SW 1271 (cell line): ENCODE data around the gene PISD.

Source experiments
- DNase-seq, 2 experiments: peaks; one replicate each; lab custom pipeline; 2025; lab: John Stamatoyannopoulos, UW

PISD gene

DNA sequence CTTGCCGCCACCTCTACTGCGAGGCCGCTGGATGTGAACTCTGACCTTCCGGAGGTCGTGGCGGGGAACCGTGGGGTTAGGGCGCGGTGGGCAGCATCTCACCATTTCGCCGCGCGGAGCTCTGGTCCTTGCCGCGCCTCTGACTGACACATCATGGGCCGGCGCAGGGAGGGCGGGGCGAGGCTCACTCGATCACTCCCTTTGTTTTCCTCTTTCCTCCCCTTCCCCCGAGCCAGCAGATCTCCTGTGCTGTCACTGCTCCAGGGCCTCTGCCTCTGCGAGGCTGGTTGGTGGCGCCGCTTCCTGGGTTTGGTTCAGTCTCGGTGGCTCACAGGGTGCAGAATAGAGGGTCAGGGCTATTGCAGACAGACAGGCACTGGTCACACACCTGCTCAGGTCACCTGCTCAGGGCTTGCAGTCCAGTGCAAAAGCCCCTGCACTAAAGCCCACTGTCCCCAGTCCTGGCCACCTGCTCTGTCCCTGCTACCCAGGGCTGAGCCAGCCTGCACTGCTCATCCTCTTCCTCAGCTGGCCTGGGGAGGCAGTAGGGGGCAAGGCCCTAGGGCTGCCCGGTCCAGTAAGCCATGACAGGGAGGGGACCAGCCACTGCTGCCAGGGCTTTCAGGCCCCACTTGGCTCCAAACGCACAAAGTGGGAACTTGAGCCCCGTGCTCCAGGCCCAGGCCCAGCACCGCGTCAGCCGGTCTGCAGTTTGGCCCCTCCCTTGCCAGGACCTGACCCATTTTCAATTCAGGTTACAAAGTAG lies 36.2 kb downstream of the PISD start:
- DNase-seq: no peak

DNA sequence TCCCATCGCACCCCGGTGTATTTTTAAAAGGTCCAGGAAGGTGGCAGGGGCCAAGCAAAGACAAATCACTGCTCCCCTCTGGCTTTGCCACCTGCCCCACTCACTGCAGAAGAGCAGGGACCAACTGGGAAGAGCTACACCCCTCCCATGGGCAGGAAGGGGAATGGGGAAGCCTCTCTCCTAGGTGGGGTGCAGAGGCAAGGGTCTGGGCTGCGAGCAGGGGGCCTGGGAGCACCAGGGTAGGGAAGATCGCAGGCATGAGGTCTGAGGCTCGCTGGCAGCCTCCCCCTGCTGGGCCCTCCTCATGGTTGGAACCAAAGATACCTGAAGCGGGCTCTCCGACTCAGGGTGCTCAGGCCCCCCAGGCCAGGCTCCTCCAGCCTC lies 36.8 kb downstream of the PISD start:
- DNase-seq: no peak

DNA sequence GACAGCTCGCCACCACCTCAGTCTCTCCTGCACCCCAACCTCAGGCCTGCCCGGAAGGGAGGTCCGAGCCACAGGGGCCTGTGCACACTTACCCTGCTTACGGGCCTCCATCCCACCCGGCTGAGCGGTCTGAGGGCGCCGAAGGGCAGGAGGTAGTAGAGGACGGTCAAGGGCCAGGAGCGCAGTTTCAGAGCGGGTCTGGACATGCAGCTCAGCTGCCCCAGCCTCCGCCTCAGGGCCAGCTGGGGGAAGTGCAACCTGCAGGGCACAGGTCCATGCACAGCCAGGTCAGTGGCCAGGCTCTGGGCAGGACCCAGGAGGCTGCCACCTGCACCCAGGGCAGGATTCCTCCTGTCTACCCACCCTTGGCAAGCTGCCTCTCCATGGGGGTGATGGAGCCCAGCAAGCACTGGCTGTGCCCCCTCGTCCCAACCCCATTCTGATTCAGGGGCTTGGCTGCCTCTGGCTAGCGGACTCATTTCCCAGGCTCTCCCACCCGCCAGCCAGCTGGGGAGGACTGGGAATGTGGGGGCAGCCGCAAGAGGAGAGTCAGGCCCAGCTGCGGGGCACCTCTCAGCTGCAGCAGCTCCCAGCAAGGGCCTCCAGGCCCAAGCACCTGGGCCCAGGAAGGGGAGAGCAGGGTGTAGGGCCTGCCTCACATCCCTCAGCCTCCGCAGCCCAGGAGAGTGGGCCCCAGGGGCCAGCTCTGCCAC lies 38.3 kb downstream of the PISD start:
- DNase-seq: no peak

- no peak for DNase-seq
These were observed 39.0 kb downstream of the PISD start for GRCh38 chr22:31622980-31623379.

GRCh38 chr22:31621507-31622124 lies 40.4 kb downstream of the PISD start:
- no peak for DNase-seq

GRCh38 chr22:31620756-31621480 lies 41.1 kb downstream of the PISD start:
- DNase-seq: no peak

DNA sequence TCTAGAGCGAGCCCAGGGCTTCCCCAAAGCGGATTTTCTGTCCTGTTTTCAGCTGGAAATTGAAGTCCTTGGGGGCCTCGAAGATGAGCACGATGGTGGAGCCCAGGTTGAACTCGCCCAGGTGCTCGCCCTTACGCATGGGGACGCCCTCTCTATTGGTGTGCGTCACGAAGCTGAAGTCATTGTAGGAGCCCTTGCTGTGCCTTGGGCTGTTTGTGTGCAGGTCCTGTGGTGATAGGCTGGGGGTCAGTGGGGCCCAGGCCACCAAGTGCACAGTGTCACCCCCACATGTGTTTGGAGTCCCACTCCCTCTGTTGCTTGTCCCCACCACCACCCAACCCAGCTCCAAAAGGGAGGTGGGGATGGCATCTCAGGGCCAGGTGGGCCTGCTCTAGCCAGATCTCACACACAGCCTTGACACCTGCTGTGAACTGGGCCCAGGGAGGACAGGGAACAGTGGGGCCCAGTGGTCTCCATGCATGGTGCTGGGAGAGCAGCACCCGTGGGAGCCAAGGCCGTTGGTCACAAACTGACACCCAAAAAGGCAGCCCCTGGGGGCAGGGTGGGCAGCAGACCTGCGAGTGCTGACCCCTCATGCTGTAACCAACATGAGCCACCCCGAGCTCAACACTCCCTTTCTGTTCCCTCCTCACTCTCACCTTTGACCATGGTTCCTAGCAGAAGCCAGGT lies 42.3 kb downstream of the PISD start:
- DNase-seq: no peak

GRCh38 chr22:31618471-31619176 lies 43.4 kb downstream of the PISD start:
- no peak for DNase-seq

- DNase-seq: no peak
These were observed 44.0 kb downstream of the PISD start for GRCh38 chr22:31618057-31618456.

GRCh38 chr22:31616315-31616980 lies 45.6 kb downstream of the PISD start:
- no peak for DNase-seq

DNA sequence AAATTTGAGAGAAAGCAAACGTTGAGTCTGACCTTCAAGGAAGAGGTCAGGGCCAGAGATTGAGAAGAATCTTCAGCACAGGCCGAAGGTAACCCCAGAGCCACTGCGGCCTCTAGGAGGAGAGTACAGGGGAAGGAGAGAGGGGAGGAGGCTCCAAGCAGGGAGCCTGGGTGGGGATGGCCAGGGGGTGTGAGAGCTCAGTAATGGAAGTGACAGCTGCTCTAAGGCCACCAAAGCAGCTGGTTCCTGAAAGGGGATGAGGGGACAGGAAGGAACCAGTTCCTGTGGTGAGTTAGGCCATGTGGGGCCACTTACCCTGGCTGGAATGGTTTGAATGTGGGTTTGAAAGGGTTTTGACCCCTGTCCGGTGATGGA lies 46.1 kb downstream of the PISD start:
- no peak for DNase-seq

DNA sequence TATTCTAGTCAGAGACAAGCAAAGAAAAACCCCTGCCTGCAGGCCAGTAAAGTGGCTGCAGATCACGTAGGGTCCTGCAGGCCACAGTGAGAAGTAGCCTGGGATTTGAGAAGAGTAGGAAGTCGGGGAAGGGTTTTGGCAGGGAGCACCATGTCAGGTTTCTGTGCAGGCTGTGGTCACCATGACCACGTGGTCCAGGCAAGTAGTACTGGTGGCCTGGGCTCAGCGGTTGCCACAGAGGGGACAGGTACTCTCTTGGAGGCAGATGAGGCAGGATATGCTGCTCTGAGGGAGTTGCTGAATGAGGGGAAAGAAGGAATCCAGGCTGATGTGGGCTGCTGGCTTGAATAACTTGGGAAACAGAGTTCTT lies 46.5 kb downstream of the PISD start:
- no peak for DNase-seq

- no peak for DNase-seq
These were observed 47.1 kb downstream of the PISD start for GRCh38 chr22:31614781-31615490.

- DNase-seq: no peak
These were observed 48.1 kb downstream of the PISD start for GRCh38 chr22:31613904-31614296.

DNA sequence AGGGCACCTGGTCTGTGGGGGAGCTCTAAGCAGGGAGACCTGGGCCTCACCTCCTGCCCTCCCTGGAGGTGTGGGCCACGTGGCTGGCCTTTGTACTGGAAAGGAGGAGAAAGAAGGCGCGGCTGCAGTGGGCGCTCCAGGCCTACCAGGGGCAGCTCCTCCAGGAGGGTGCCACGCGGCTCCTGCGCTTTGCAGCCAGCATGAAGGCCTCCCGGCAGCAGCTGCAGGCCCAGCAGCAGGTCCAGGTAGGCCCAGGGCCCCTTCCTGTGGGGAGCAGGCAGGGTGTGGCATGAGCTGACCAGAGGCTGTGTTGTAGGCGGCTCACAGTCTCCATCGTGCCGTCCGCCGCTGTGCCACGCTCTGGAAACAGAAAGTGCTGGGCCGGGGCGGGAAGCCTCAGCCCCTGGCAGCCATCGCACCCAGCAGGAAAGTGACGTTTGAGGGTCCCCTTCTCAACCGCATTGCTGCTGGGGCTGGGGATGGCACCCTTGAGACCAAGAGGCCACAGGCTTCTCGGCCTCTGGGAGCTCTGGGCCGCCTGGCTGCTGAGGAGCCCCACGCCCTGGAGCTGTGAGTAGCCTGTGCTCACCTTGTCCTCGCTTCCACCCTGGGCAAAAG lies 48.6 kb downstream of the PISD start:
- no peak for DNase-seq

- DNase-seq: no peak
These were observed 49.1 kb downstream of the PISD start for GRCh38 chr22:31612891-31613285.

GRCh38 chr22:31611061-31611760 lies 50.8 kb downstream of the PISD start:
- no peak for DNase-seq

GRCh38 chr22:31610611-31611010 lies 51.4 kb downstream of the PISD start:
- no peak for DNase-seq

DNA sequence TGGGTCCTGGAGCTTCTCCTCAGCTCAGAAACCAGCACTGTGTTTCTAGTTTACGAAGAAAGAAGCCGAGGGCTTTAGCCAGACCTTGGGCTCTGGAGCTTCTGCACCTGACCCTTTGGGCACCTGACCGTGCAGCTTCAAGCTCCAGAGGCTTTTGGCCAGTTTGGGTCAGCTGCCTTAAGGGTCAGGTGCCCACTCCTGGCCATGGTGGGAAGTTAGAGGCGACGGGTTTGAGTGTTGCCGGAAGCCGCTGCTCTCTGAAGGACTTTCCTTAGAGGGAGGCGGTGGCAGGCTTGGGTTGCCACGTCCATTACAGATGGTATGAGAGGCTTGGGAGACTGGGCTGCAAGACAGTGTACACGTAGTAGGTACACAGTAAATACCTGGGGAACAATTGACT lies 52.3 kb downstream of the PISD start:
- no peak for DNase-seq
